ENCODE data around the gene FCRLB.
"Not testable (repeated sequence)": the region's sequence is repeated elsewhere in the genome, so short reads cannot be mapped to it uniquely, and the experiment has no call there.

The FCRLB gene

GRCh38 chr1:161720956-161721737 is at the start of gene FCRLB:
Gene FCRLB, plus strand, starts transcription at chr1:161721544. Its CDS starts 1,129 bp downstream, at chr1:161722673.
- intact Hi-C loops (cut with DNase I), result no loop called here
- no peak for DNase-seq

GRCh38 chr1:161673437-161673836 is 47.9 kb upstream of the FCRLB start:
- intact Hi-C loops (cut with DNase I), result not testable (repeated sequence)

GRCh38 chr1:161674447-161674846 is 46.9 kb upstream of the FCRLB start:
- DNase-seq; intact Hi-C loops (cut with DNase I): not testable (repeated sequence)

More at GRCh38 chr1:161673437-161673836, 47.9 kb upstream of the FCRLB start:
- DNase-seq, result not testable (repeated sequence)

- DNase-seq; intact Hi-C loops (cut with DNase I): not testable (repeated sequence)
Measured at GRCh38 chr1:161674908-161675307, 46.4 kb upstream of the FCRLB start.

GRCh38 chr1:161676441-161676840 is 44.9 kb upstream of the FCRLB start:
- intact Hi-C loops (cut with DNase I), result no loop called here
- no peak for DNase-seq

GRCh38 chr1:161676958-161677689 is 44.2 kb upstream of the FCRLB start:
- intact Hi-C loops (cut with DNase I), result no loop called here
- no peak for DNase-seq

- DNase-seq, result no peak
- intact Hi-C loops (cut with DNase I), result no loop called here
Measured at GRCh38 chr1:161678500-161678899, 42.8 kb upstream of the FCRLB start.

- intact Hi-C loops (cut with DNase I), result no loop called here
- no peak for DNase-seq
Measured at GRCh38 chr1:161681879-161682278, 39.5 kb upstream of the FCRLB start.

GRCh38 chr1:161688946-161689345 is 32.4 kb upstream of the FCRLB start:
- intact Hi-C loops (cut with DNase I), result no loop called here
- DNase-seq, result no peak

GRCh38 chr1:161691846-161692245 is 29.5 kb upstream of the FCRLB start:
- no peak for DNase-seq
- intact Hi-C loops (cut with DNase I), result no loop called here

- DNase-seq; intact Hi-C loops (cut with DNase I): not testable (repeated sequence)
Measured at GRCh38 chr1:161693020-161693712, 28.2 kb upstream of the FCRLB start.

GRCh38 chr1:161698302-161698701 is 23.0 kb upstream of the FCRLB start:
- intact Hi-C loops (cut with DNase I); DNase-seq: not testable (repeated sequence)

GRCh38 chr1:161702250-161702649 is 19.1 kb upstream of the FCRLB start:
- intact Hi-C loops (cut with DNase I), result no loop called here

GRCh38 chr1:161705537-161705936 is 15.8 kb upstream of the FCRLB start:
- no peak for DNase-seq
- intact Hi-C loops (cut with DNase I), result no loop called here

More at GRCh38 chr1:161702250-161702649, 19.1 kb upstream of the FCRLB start:
- no peak for DNase-seq

GRCh38 chr1:161706113-161706481 is 15.2 kb upstream of the FCRLB start:
- intact Hi-C loops (cut with DNase I), result no loop called here
- DNase-seq, result no peak

- no peak for DNase-seq
- intact Hi-C loops (cut with DNase I), result no loop called here
Measured at GRCh38 chr1:161706482-161707347, 14.6 kb upstream of the FCRLB start, which contains the start of gene FCRLA. Gene FCRLA, plus strand, starts transcription at chr1:161707229. Its CDS starts 36 bp downstream, at chr1:161707265.

GRCh38 chr1:161707503-161707902 is 13.8 kb upstream of the FCRLB start:
- intact Hi-C loops (cut with DNase I), result no loop called here
- no peak for DNase-seq

- DNase-seq, result no peak
- intact Hi-C loops (cut with DNase I), result no loop called here
Measured at GRCh38 chr1:161709373-161709772, 12.0 kb upstream of the FCRLB start.

- intact Hi-C loops (cut with DNase I), result no loop called here
- DNase-seq, result no peak
Measured at GRCh38 chr1:161710560-161710959, 10.8 kb upstream of the FCRLB start.
